ENCODE data around the gene DICER1. TPM values are rescaled to one million over a fixed set of nuclear protein-coding genes. Genes with fewer than 3 reads are reported as not detected.

The DICER1 gene
- total RNA-seq, 1 donor from 2014 or later = 43.6 TPM

GRCh38 chr14:95137804-95138167 is 19.5 kb downstream of the DICER1 start:
- TF ChIP-seq CTCF (IDR thresholded peaks at IDR 0.05; ENCODE audit: insufficient read depth, low read length, poor library complexity, severe bottlenecking) = no peak
- DNase-seq (ENCODE audit: low read depth) = no peak
- H3K36me3 ChIP-seq (ENCODE audit: control insufficient read depth, insufficient read depth, low read length) = no peaks in the 10 kb centered on the region
- H3K27me3 ChIP-seq (ENCODE audit: control insufficient read depth, insufficient read depth, low read length) = no peaks in the 10 kb centered on the region
- no peak overlapping the region for H3K4me3 ChIP-seq (ENCODE audit: low read depth, low read length)

- no peak overlapping the region for H3K4me3 ChIP-seq (ENCODE audit: low read depth, low read length)
- no peak for DNase-seq (ENCODE audit: low read depth)
- H3K36me3 ChIP-seq (ENCODE audit: control insufficient read depth, insufficient read depth, low read length) = no peaks in the 10 kb centered on the region
- TF ChIP-seq CTCF (IDR thresholded peaks at IDR 0.05; ENCODE audit: insufficient read depth, low read length, poor library complexity, severe bottlenecking) = no peak
- no peaks in the 10 kb centered on the region for H3K27me3 ChIP-seq (ENCODE audit: control insufficient read depth, insufficient read depth, low read length)
Measured at GRCh38 chr14:95137164-95137803, 20.0 kb downstream of the DICER1 start.

- H3K36me3 ChIP-seq (ENCODE audit: control insufficient read depth, insufficient read depth, low read length) = no peaks in the 10 kb centered on the region
- H3K27me3 ChIP-seq (ENCODE audit: control insufficient read depth, insufficient read depth, low read length) = no peaks in the 10 kb centered on the region
- no peak for DNase-seq (ENCODE audit: low read depth)
- no peak for TF ChIP-seq CTCF (IDR thresholded peaks at IDR 0.05; ENCODE audit: insufficient read depth, low read length, poor library complexity, severe bottlenecking)
- no peak overlapping the region for H3K4me3 ChIP-seq (ENCODE audit: low read depth, low read length)
Measured at GRCh38 chr14:95136631-95137030, 20.7 kb downstream of the DICER1 start.

- H3K36me3 ChIP-seq (ENCODE audit: control insufficient read depth, insufficient read depth, low read length) = no peaks in the 10 kb centered on the region
- H3K27me3 ChIP-seq (ENCODE audit: control insufficient read depth, insufficient read depth, low read length) = no peaks in the 10 kb centered on the region
- no peak overlapping the region for H3K4me3 ChIP-seq (ENCODE audit: low read depth, low read length)
- no peak for TF ChIP-seq CTCF (IDR thresholded peaks at IDR 0.05; ENCODE audit: insufficient read depth, low read length, poor library complexity, severe bottlenecking)
- DNase-seq (ENCODE audit: low read depth) = no peak
Measured at GRCh38 chr14:95134304-95134933, 22.9 kb downstream of the DICER1 start.

- Histone ChIP-seq H3K36me3 (ENCODE audit: control insufficient read depth, insufficient read depth, low read length) (no peaks in the 10 kb centered on the region), H3K27me3 (ENCODE audit: control insufficient read depth, insufficient read depth, low read length) (no peaks in the 10 kb centered on the region), H3K4me3 (ENCODE audit: low read depth, low read length) (no peak overlapping the region)
- no peak for DNase-seq (ENCODE audit: low read depth)
- TF ChIP-seq CTCF (IDR thresholded peaks at IDR 0.05; ENCODE audit: insufficient read depth, low read length, poor library complexity, severe bottlenecking) = no peak
Measured at GRCh38 chr14:95133282-95133681, 24.0 kb downstream of the DICER1 start.

GRCh38 chr14:95132760-95133159 is 24.6 kb downstream of the DICER1 start:
- no peak for TF ChIP-seq CTCF (IDR thresholded peaks at IDR 0.05; ENCODE audit: insufficient read depth, low read length, poor library complexity, severe bottlenecking)
- DNase-seq (ENCODE audit: low read depth) = no peak
- H3K36me3 ChIP-seq (ENCODE audit: control insufficient read depth, insufficient read depth, low read length) = no peaks in the 10 kb centered on the region
- no peak overlapping the region for H3K4me3 ChIP-seq (ENCODE audit: low read depth, low read length)
- H3K27me3 ChIP-seq (ENCODE audit: control insufficient read depth, insufficient read depth, low read length) = no peaks in the 10 kb centered on the region
